Heart right ventricle (tissue), 16 donors: ENCODE results near the gene AFMID. TPM values are rescaled to one million over a fixed set of nuclear protein-coding genes. Genes with fewer than 3 reads are reported as not detected.
"Not testable (repeated sequence)": the region's sequence is repeated elsewhere in the genome, so short reads cannot be mapped to it uniquely, and the experiment has no call there.

Experiments
- ATAC-seq, 8 donors: fragments of 200-7000 bp; cut with Tn5 transposase; one replicate each; pipeline ENCODE4 v1.9.1; 2020; ENCODE audit warnings: mild to moderate bottlenecking in 8 of 8, moderate library complexity in 8 of 8, moderate number of reproducible peaks in 1 of 8
- DNase-seq, 2 donors: peaks; one replicate each; pipeline ENCODE4 v3.0.0-alpha.2; 2020
- H3K27ac ChIP-seq, 10 donors: fragments of 200-600 bp; sonication (generic) in 2 of 10; one replicate each; pipeline versions ENCODE4 v1.5.0 to v1.8.0; 2020 to 2022; ENCODE audit warnings: mild to moderate bottlenecking in 3 of 10
- H3K27me3 ChIP-seq, 7 donors: fragments of 200-600 bp; one replicate each; pipeline ENCODE4 v1.8.0; 2021 to 2022; ENCODE audit warnings: mild to moderate bottlenecking in 2 of 7
- H3K36me3 ChIP-seq, 9 donors: fragments of 200-600 bp; sonication (generic) in 1 of 9; one replicate each; pipeline versions ENCODE4 v1.5.0 to v1.8.0; 2020 to 2022; ENCODE audit warnings: mild to moderate bottlenecking in 2 of 9
- H3K4me1 ChIP-seq, 9 donors: fragments of 200-600 bp; sonication (generic) in 1 of 9; one replicate each; pipeline versions ENCODE4 v1.5.0 to v1.8.0; 2020 to 2022; ENCODE audit warnings: mild to moderate bottlenecking in 4 of 9
- H3K4me3 ChIP-seq, 10 donors: fragments of 200-600 bp; sonication (generic) in 2 of 10; one replicate each; pipeline versions ENCODE4 v1.5.0 to v1.8.0; 2020 to 2022; ENCODE audit warnings: mild to moderate bottlenecking in 7 of 10, moderate library complexity in 2 of 10
- H3K9me3 ChIP-seq, 11 donors: fragments of 200-600 bp in 10 of 11; sonication (generic) in 2 of 11; one replicate each; pipeline versions ENCODE4 v1.5.0 to v1.8.0; 2013 to 2022; ENCODE audit warnings: mild to moderate bottlenecking in 2 of 11, control low read depth in 1 of 11, moderate library complexity in 1 of 11
- WGBS, 2 donors: extraction: QIAGEN DNeasy Blood & Tissue Kit; methylation state at CpG; one replicate each; pipeline ENCODE4 v1.1.7; 2013; ENCODE audit warnings: inconsistent platforms in 1 of 2; 5-methylcytosine and 5-hydroxymethylcytosine counted together
- intact Hi-C, 10 donors: fragments of 100-400 bp; cut with DNase I; formaldehyde crosslinking; loops; one replicate each; pipeline versions ENCODE4 v1.11.1 to v1.14.2; 2022
- polyA plus RNA-seq, 2 donors: library from polyadenylated mRNA; stranded (reverse); fragments of 200-250 nt; gene quantifications; one replicate each; pipeline ENCODE4 v1.2.3, GENCODE V29; 2013
- total RNA-seq, 10 donors: library from RNA; stranded (reverse); fragmentation: NEBNext Ultra II Directional in 3 of 10; extraction: Animal tissue kit (Norgen Biotek cat#: 25700) in 3 of 10; gene quantifications; one replicate each; pipeline versions ENCODE4 v1.2.1 to v1.2.4, GENCODE V29; 2021 to 2023
- TF ChIP-seq, protein P1 (sequence below), 9 donors: fragments of 200-600 bp; sonication (generic) in 2 of 9; IDR thresholded peaks; one replicate each; pipeline versions ENCODE4 v1.5.0 to v1.8.0; 2021 to 2022; ENCODE audit warnings: antibody characterized with exemption in 9 of 9, mild to moderate bottlenecking in 5 of 9, moderate library complexity in 1 of 9
- donor health status: Arrhythmogenic right ventricular cardiomyopathy.
- donor health status: ischemic (EF 13 %, LVEDD 7.1; RV severe dilation, severe dysfunction).
- donor health status: healthy with polysubstance abuse.
- donor health status: DM: no; HTN: yes; CAD: no.
- donor health status: DM: no; HTN: no; CAD: no.
- donor health status: ischemic (EF 25% LVEDD 6.9; RV normal size, moderate dysfunction).
- donor health status: ischemic (EF 25% LVEDD 5.7; RV mildly dilated, moderate dysfunction).
- donor health status: healthy.
- donor health status: DM: yes; HTN: yes; CAD: no.
- donor health status: Ischemic cardiomyopathy.
- donor health status: ischemic (EF 35%, LVEDD 5.7; RV mildly dilated, moderate dysfunction).
- donor health status: nonischemic (EF 11% LVEDD 7.7; RV severe dilation, severe dysfunction).
- donor health status: DM: yes; HTN: yes; CAD: no.
- donor health status: PGD.
- donor health status: ischemic (EF 29% LVEDD 5.4; RV normal size, mild dysfunction).
- donor health status: nonischemic (EF 23%, LVEDD 6.1; RV moderate dilation, normal function).

Gene AFMID
- total and polyA plus RNA-seq, 12 donors, result 13.0 to 42.4 (median 28.2) TPM

DNA sequence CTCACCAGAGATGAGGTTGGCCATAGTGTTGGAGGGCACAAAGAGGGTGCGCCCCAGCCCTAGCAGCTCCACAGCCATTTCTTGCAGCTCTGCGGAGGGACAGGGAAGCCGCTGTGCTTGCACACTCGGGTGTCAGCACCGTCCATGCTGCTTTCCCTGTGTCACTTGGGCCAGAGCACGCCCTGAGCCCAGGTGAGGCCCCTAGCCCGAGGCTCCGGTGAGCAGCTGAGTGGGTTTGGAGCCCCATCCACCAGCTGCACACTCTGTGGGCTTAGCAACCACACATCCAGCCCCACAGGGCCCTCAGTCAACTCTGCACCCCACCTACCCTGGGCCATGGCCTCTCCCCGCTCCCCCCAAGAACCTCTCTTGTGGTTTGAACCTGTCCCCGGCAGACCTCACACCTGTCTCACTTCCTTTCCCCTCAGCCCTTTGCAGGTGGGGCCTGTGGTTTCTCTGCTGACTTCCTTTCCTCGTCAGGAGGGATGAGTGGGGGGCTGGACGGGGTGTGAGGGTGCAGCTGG, 65.0 kb downstream of the AFMID start:
- H3K4me1 ChIP-seq, result peaks cover 2 to 57% (median 31%) of the 10 kb centered on the region in 9 donors
- peak overlapping the region in 1 of 10 donors; percentile 10 for H3K4me3 ChIP-seq
- peak overlapping the region in 1 of 10 donors; percentile 63 for H3K27ac ChIP-seq
- H3K36me3 ChIP-seq, result no peaks in the 10 kb centered on the region
- no peaks in the 10 kb centered on the region for H3K27me3 ChIP-seq
- no peak for ATAC-seq
- WGBS, 2 donors, result 78 to 80% methylated on average over 12 of the region's 12 CpGs
- intact Hi-C loops, result loop anchor here in 8 of 10 donors (5.0 kb wide), 4 partner anchors 65 to 235 kb away; partner anchors contain the start of genes AFMID (in 2 of the 8) and TK1 (in 2 of the 8)
- no peak for DNase-seq
- no peaks in the 10 kb centered on the region for H3K9me3 ChIP-seq
- TF ChIP-seq, protein P1, sequence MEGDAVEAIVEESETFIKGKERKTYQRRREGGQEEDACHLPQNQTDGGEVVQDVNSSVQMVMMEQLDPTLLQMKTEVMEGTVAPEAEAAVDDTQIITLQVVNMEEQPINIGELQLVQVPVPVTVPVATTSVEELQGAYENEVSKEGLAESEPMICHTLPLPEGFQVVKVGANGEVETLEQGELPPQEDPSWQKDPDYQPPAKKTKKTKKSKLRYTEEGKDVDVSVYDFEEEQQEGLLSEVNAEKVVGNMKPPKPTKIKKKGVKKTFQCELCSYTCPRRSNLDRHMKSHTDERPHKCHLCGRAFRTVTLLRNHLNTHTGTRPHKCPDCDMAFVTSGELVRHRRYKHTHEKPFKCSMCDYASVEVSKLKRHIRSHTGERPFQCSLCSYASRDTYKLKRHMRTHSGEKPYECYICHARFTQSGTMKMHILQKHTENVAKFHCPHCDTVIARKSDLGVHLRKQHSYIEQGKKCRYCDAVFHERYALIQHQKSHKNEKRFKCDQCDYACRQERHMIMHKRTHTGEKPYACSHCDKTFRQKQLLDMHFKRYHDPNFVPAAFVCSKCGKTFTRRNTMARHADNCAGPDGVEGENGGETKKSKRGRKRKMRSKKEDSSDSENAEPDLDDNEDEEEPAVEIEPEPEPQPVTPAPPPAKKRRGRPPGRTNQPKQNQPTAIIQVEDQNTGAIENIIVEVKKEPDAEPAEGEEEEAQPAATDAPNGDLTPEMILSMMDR (IDR thresholded peaks at IDR 0.05), result no peak

GRCh38 chr17:78252701-78253635, 65.8 kb downstream of the AFMID start:
- ATAC-seq (no peak), DNase-seq (no peak)
- WGBS, 2 donors, result 76 to 78% methylated on average over 15 of the region's 15 CpGs
- no peaks in the 10 kb centered on the region for H3K9me3 ChIP-seq
- H3K27me3 ChIP-seq, result no peaks in the 10 kb centered on the region
- peak overlapping the region in 4 of 10 donors; percentile 93 to 100 (median 99) for H3K4me3 ChIP-seq
- H3K36me3 ChIP-seq, result no peaks in the 10 kb centered on the region
- TF ChIP-seq, protein P1 (IDR thresholded peaks at IDR 0.05), result no peak
- peak overlapping the region in 1 of 10 donors; percentile 38 for H3K27ac ChIP-seq
- intact Hi-C loops, result loop anchor here in 8 of 10 donors (5.0 kb wide), 4 partner anchors 66 to 236 kb away; partner anchors contain the start of genes AFMID (in 2 of the 8) and TK1 (in 2 of the 8)
- peaks cover 2 to 65% (median 38%) of the 10 kb centered on the region in 9 donors for H3K4me1 ChIP-seq

- not testable (repeated sequence) for ATAC-seq, H3K27me3 ChIP-seq, H3K9me3 ChIP-seq, DNase-seq, H3K36me3 ChIP-seq
- H3K4me3 ChIP-seq, result peak overlapping the region; percentile 78 to 100 (median 98)
- intact Hi-C loops, result loop anchor here in 8 of 10 donors (5.0 kb wide), 4 partner anchors 66 to 236 kb away; partner anchors contain the start of genes AFMID (in 2 of the 8) and TK1 (in 2 of the 8)
- 86 to 88% methylated on average over 12 of the region's 12 CpGs for WGBS, 2 donors
- peaks cover 2 to 71% (median 41%) of the 10 kb centered on the region in 9 donors for H3K4me1 ChIP-seq
- peak overlapping the region in 9 of 10 donors; percentile 92 to 99 (median 97) for H3K27ac ChIP-seq
These were observed 66.4 kb downstream of the AFMID start for GRCh38 chr17:78253636-78253945.

DNA sequence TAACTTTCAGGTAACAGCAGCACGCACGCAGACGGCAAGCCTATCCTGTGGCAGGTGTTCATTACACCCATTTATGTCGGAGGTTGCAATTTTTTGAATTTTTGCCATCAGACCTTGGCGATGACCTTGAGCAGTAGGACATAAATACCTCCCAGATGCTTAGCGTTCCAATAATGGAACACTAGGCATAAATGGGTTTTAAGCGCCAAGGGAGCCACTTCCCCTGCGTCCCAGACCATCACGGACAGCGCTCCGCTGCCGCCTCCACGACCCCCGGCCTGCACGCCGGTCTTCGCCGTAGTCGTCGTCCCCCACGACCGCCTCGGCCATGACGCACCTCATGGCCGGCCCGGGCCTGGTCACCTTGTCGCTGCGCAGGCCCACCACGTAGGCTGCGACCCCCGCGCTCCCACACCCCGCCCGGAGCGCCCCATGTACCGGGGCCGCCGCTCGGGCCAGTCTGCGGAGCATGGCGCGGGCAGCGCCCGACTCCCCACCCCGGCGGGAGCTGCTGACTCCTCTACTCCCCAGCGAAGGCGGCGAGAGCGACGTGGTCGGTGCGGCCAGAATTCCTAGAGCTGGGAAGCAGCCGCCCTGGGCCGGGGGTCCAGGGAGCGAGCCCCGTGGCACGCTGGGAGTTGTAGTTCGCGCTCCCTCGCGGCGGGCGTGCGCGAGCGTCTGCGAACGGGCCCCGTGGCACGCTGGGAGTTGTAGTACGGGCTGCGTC, 66.9 kb downstream of the AFMID start:
- Histone ChIP-seq H3K9me3 (no peaks in the 10 kb centered on the region), H3K27me3 (no peaks in the 10 kb centered on the region), H3K36me3 (no peaks in the 10 kb centered on the region), H3K27ac (peak overlapping the region; percentile 92 to 99 (median 96)), H3K4me1 (peaks cover 2 to 76% (median 44%) of the 10 kb centered on the region in 9 donors), H3K4me3 (peak overlapping the region; percentile 78 to 100 (median 98))
- intact Hi-C loops, result loop anchor here in 8 of 10 donors (5.0 kb wide), 4 partner anchors 67 to 237 kb away; partner anchors contain the start of genes AFMID (in 2 of the 8) and TK1 (in 2 of the 8)
- peak; percentile 83 to 89 for DNase-seq
- 3 to 4% methylated on average over 51 to 73 of the region's 73 CpGs for WGBS, 2 donors
- TF ChIP-seq, protein P1 (IDR thresholded peaks at IDR 0.05), result no peak
- peak; percentile 71 to 86 (median 80) for ATAC-seq
